Heart right ventricle (tissue), 16 donors: ENCODE measurements around the gene MUC2. TPM values are rescaled to one million over a fixed set of nuclear protein-coding genes. Genes with fewer than 3 reads are reported as not detected.

ENCODE experiments used
- ATAC-seq, 8 donors: fragments of 200-7000 bp; cut with Tn5 transposase; one replicate each; pipeline ENCODE4 v1.9.1; 2020; ENCODE audit warnings: mild to moderate bottlenecking in 8 of 8, moderate library complexity in 8 of 8, moderate number of reproducible peaks in 1 of 8
- DNase-seq, 2 donors: peaks; one replicate each; pipeline ENCODE4 v3.0.0-alpha.2; 2020
- H3K27ac ChIP-seq, 10 donors: fragments of 200-600 bp; sonication (generic) in 2 of 10; one replicate each; pipeline versions ENCODE4 v1.5.0 to v1.8.0; 2020 to 2022; ENCODE audit warnings: mild to moderate bottlenecking in 3 of 10
- H3K27me3 ChIP-seq, 7 donors: fragments of 200-600 bp; one replicate each; pipeline ENCODE4 v1.8.0; 2021 to 2022; ENCODE audit warnings: mild to moderate bottlenecking in 2 of 7
- H3K36me3 ChIP-seq, 9 donors: fragments of 200-600 bp; sonication (generic) in 1 of 9; one replicate each; pipeline versions ENCODE4 v1.5.0 to v1.8.0; 2020 to 2022; ENCODE audit warnings: mild to moderate bottlenecking in 2 of 9
- H3K4me1 ChIP-seq, 9 donors: fragments of 200-600 bp; sonication (generic) in 1 of 9; one replicate each; pipeline versions ENCODE4 v1.5.0 to v1.8.0; 2020 to 2022; ENCODE audit warnings: mild to moderate bottlenecking in 4 of 9
- H3K4me3 ChIP-seq, 10 donors: fragments of 200-600 bp; sonication (generic) in 2 of 10; one replicate each; pipeline versions ENCODE4 v1.5.0 to v1.8.0; 2020 to 2022; ENCODE audit warnings: mild to moderate bottlenecking in 7 of 10, moderate library complexity in 2 of 10
- H3K9me3 ChIP-seq, 11 donors: fragments of 200-600 bp in 10 of 11; sonication (generic) in 2 of 11; one replicate each; pipeline versions ENCODE4 v1.5.0 to v1.8.0; 2013 to 2022; ENCODE audit warnings: mild to moderate bottlenecking in 2 of 11, control low read depth in 1 of 11, moderate library complexity in 1 of 11
- CTCF ChIP-seq, 9 donors: fragments of 200-600 bp; sonication (generic) in 2 of 9; IDR thresholded peaks; one replicate each; pipeline versions ENCODE4 v1.5.0 to v1.8.0; 2021 to 2022; ENCODE audit warnings: antibody characterized with exemption in 9 of 9, mild to moderate bottlenecking in 5 of 9, moderate library complexity in 1 of 9
- WGBS, 2 donors: extraction: QIAGEN DNeasy Blood & Tissue Kit; methylation state at CpG; one replicate each; pipeline ENCODE4 v1.1.7; 2013; ENCODE audit warnings: inconsistent platforms in 1 of 2; 5-methylcytosine and 5-hydroxymethylcytosine counted together
- intact Hi-C, 10 donors: fragments of 100-400 bp; cut with DNase I; formaldehyde crosslinking; loops; one replicate each; pipeline versions ENCODE4 v1.11.1 to v1.14.2; 2022
- polyA plus RNA-seq, 2 donors: library from polyadenylated mRNA; stranded (reverse); fragments of 200-250 nt; gene quantifications; one replicate each; pipeline ENCODE4 v1.2.3, GENCODE V29; 2013
- total RNA-seq, 10 donors: library from RNA; stranded (reverse); fragmentation: NEBNext Ultra II Directional in 3 of 10; extraction: Animal tissue kit (Norgen Biotek cat#: 25700) in 3 of 10; gene quantifications; one replicate each; pipeline versions ENCODE4 v1.2.1 to v1.2.4, GENCODE V29; 2021 to 2023
- donor health status: Arrhythmogenic right ventricular cardiomyopathy.
- donor health status: ischemic (EF 13 %, LVEDD 7.1; RV severe dilation, severe dysfunction).
- donor health status: healthy with polysubstance abuse.
- donor health status: DM: no; HTN: yes; CAD: no.
- donor health status: DM: no; HTN: no; CAD: no.
- donor health status: ischemic (EF 25% LVEDD 6.9; RV normal size, moderate dysfunction).
- donor health status: ischemic (EF 25% LVEDD 5.7; RV mildly dilated, moderate dysfunction).
- donor health status: healthy.
- donor health status: DM: yes; HTN: yes; CAD: no.
- donor health status: Ischemic cardiomyopathy.
- donor health status: ischemic (EF 35%, LVEDD 5.7; RV mildly dilated, moderate dysfunction).
- donor health status: nonischemic (EF 11% LVEDD 7.7; RV severe dilation, severe dysfunction).
- donor health status: DM: yes; HTN: yes; CAD: no.
- donor health status: PGD.
- donor health status: ischemic (EF 29% LVEDD 5.4; RV normal size, mild dysfunction).
- donor health status: nonischemic (EF 23%, LVEDD 6.1; RV moderate dilation, normal function).

MUC2 gene
- total and polyA plus RNA-seq, 12 donors: 0.03 TPM; not detected in 11

DNA sequence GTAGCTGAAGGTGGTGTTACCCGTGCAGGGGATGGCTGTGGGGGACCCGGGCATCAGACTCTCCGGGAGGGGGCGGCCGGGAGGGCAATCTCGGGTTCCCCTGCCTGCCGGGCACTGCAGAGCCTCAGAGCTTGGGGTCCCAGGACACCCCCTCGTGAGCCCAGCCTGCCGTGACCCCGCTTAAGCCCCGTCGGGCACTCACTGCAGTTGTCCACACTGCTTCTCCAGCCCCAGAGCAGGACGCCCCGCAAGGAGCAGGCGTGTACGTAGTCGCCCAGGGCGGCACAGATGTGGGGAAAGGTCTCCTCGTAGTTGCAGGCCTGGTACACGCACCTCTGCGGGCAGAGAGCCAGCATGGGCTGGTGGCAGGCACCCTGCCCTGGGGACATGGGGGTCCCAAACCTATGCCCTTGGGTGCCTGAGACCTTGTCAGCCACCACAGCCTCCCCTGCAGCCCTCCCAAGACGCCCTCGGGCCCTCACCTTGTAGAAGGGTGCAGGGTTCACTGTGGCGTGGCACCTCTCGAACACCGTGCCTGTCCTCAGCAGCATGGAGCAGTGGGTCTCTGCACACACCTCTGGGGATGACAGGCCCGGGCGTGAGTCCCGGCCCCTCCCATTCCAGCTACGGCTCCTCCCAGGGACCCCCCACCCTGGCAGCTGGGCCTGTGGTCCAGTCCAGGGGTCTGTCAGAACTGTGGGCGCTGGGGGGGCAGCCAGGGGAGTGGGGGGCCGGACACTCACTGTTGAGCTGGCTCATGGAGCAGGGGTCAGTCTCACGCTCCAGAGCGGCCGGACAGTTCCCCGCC, 47.0 kb upstream of the MUC2 start:
- H3K36me3 ChIP-seq: no peaks in the 10 kb centered on the region

GRCh38 chr11:1028291-1028540, 46.5 kb upstream of the MUC2 start:
- Histone ChIP-seq H3K9me3 (no peaks in the 10 kb centered on the region), H3K27me3 (no peaks in the 10 kb centered on the region), H3K27ac (no peak overlapping the region), H3K4me3 (no peak overlapping the region), H3K4me1 (no peaks in the 10 kb centered on the region), H3K36me3 (no peaks in the 10 kb centered on the region)
- ATAC-seq (no peak), DNase-seq (no peak)
- intact Hi-C loops: no loop called here
- WGBS, 2 donors: 83 to 87% methylated on average over 17 of the region's 17 CpGs
- no peak for TF ChIP-seq CTCF (IDR thresholded peaks at IDR 0.05)

More for the DNA sequence above, 47.0 kb upstream of the MUC2 start:
- Histone ChIP-seq H3K4me1 (no peaks in the 10 kb centered on the region), H3K4me3 (no peak overlapping the region), H3K27ac (no peak overlapping the region), H3K9me3 (no peaks in the 10 kb centered on the region), H3K27me3 (no peaks in the 10 kb centered on the region)
- 87% methylated on average over 34 to 36 of the region's 36 CpGs for WGBS, 2 donors
- DNase-seq: no peak
- TF ChIP-seq CTCF (IDR thresholded peaks at IDR 0.05): no peak
- no peak for ATAC-seq
- intact Hi-C loops: no loop called here

- Histone ChIP-seq H3K4me3 (no peak overlapping the region), H3K36me3 (no peaks in the 10 kb centered on the region), H3K4me1 (no peaks in the 10 kb centered on the region), H3K27ac (no peak overlapping the region), H3K27me3 (no peaks in the 10 kb centered on the region), H3K9me3 (no peaks in the 10 kb centered on the region)
- intact Hi-C loops: no loop called here
- 78 to 80% methylated on average over 14 of the region's 14 CpGs for WGBS, 2 donors
- DNase-seq (no peak), ATAC-seq (no peak)
- no peak for TF ChIP-seq CTCF (IDR thresholded peaks at IDR 0.05)
Observed at GRCh38 chr11:1028616-1029015, 46.1 kb upstream of the MUC2 start.

DNA sequence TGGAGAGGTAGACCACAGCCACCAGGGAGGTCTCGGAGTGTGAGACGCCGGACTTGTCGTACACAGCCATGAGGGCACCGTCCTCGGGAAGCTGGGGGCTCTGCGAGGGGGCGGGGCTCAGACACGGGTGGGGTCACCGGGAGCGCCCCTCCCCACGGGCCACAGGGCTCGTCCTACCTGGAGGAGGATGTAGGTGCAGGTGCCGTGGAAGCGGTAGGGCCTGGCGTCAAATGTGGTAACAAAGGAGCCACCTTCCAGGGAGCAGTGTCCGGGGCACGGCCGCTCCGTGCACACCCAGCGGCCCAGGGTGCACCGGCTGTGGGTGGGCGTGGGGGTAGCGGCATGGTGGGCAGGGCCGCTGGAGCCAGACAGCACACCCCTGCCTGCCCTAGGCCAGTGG, 45.6 kb upstream of the MUC2 start:
- intact Hi-C loops: no loop called here
- ATAC-seq: no peak
- DNase-seq: no peak
- Histone ChIP-seq H3K4me3 (no peak overlapping the region), H3K27me3 (no peaks in the 10 kb centered on the region), H3K9me3 (no peaks in the 10 kb centered on the region), H3K36me3 (no peaks in the 10 kb centered on the region), H3K27ac (no peak overlapping the region), H3K4me1 (no peaks in the 10 kb centered on the region)
- no peak for TF ChIP-seq CTCF (IDR thresholded peaks at IDR 0.05)
- WGBS, 2 donors: 83 to 87% methylated on average over 25 of the region's 25 CpGs
